HCT116 (cell line): ENCODE results near the gene AQP12B. TPM values are rescaled to one million over a fixed set of nuclear protein-coding genes. Genes with fewer than 3 reads are reported as not detected.

ENCODE experiments used
- ATAC-seq: fragments of 200-7000 bp; cut with Tn5 transposase; 2 replicates; pipeline ENCODE4 v1.9.1; 2020; ENCODE audit warnings: mild to moderate bottlenecking, moderate library complexity
- BruUV-seq: library from RNA; stranded (reverse); fragments of 400-500 nt; replicated peaks from 2 replicates; lab custom pipeline; 2021; lab: Mats Ljungman, UMichigan
- CTCF ChIA-PET: fragments of 300-600 bp; sonication (Branson Sonifier 250); formaldehyde crosslinking; loops from one replicate; lab custom pipeline; 2021; ENCODE audit warnings: antibody characterized with exemption; lab: Charles Lee
- POLR2A ChIA-PET: fragments of 300-600, 350-600 bp; sonication (Branson Sonifier 250); formaldehyde crosslinking; loops from one replicate; lab custom pipeline; 2021; ENCODE audit warnings: antibody characterized with exemption; lab: Charles Lee
- RAD21 ChIA-PET, 2 experiments: fragments of 300-600 bp; sonication (Branson Sonifier 250); formaldehyde crosslinking; loops; one replicate each; lab custom pipeline; 2023; ENCODE audit warnings: low total read pairs in 2 of 2; ENCODE audit not compliant: uncharacterized antibody in 2 of 2, unreplicated experiment in 2 of 2, low non-redundant PET in 1 of 2; lab: Charles Lee
- DNase-seq: peaks from one replicate; pipeline ENCODE4 v3.0.0-alpha.2; 2010; ENCODE audit warnings: low read depth, low spot score
- H2AFZ ChIP-seq: fragments of 200-600 bp; shearing (Covaris generic), sonication (generic); 2 replicates; pipeline ENCODE4 v1.6.1; 2017; ENCODE audit warnings: low read depth, mixed run types, mixed read lengths, antibody characterized with exemption, low read length; ENCODE audit not compliant: poor library complexity, severe bottlenecking
- H3K27ac ChIP-seq: 2 replicates; pipeline ENCODE4 v1.5.1; 2012; ENCODE audit warnings: low read depth, low read length
- H3K27me3 ChIP-seq: fragments of 200-600 bp; sonication (generic); 2 replicates; pipeline ENCODE4 v1.6.1; 2016; ENCODE audit warnings: mixed run types, low read length, mixed read lengths; ENCODE audit not compliant: insufficient read depth
- H3K36me3 ChIP-seq, 2 experiments: fragments of 200-500 bp in 1 of 2; fragments of 200-600 bp in 1 of 2; sonication (Bioruptor generic) in 1 of 2; sonication (generic) in 1 of 2; 2 replicates each; pipeline versions ENCODE4 v1.5.1 to v1.6.1; 2014 to 2016; ENCODE audit warnings: low read length in 2 of 2, inconsistent platforms in 1 of 2, mixed read lengths in 1 of 2, mixed run types in 1 of 2; ENCODE audit not compliant: insufficient read depth in 2 of 2, control insufficient read depth in 1 of 2
- H3K4me1 ChIP-seq, 2 experiments: fragments of 200-600 bp in 1 of 2; sonication (generic) in 1 of 2; 2 replicates each; pipeline versions ENCODE4 v1.5.1 to v1.6.1; 2012 to 2017; ENCODE audit warnings: low read length in 2 of 2, inconsistent platforms in 1 of 2, mild to moderate bottlenecking in 1 of 2, mixed read lengths in 1 of 2, mixed run types in 1 of 2, moderate library complexity in 1 of 2; ENCODE audit not compliant: insufficient read depth in 2 of 2, control insufficient read depth in 1 of 2
- H3K4me2 ChIP-seq: fragments of 200-600 bp; sonication (generic); 2 replicates; pipeline ENCODE4 v1.6.1; 2017; ENCODE audit warnings: mixed run types, low read length, mixed read lengths
- H3K4me3 ChIP-seq, 2 experiments: fragments of 200-600 bp in 1 of 2; sonication (generic) in 1 of 2; replicated peaks in 1 of 2; 2 replicates each; pipeline ENCODE4 v1.5.1; 2011 to 2016; ENCODE audit warnings: low read length in 2 of 2, control low read depth in 1 of 2, low read depth in 1 of 2, mild to moderate bottlenecking in 1 of 2, mixed read lengths in 1 of 2, mixed run types in 1 of 2
- H3K79me2 ChIP-seq: fragments of 200-600 bp; sonication (generic); 2 replicates; pipeline ENCODE4 v1.6.1; 2017; ENCODE audit warnings: mild to moderate bottlenecking, mixed run types, low read length, moderate library complexity, mixed read lengths; ENCODE audit not compliant: insufficient read depth
- H3K9ac ChIP-seq: fragments of 200-600 bp; sonication (generic); 2 replicates; pipeline ENCODE4 v1.6.1; 2016; ENCODE audit warnings: low read length, mixed read lengths
- H3K9me2 ChIP-seq: fragments of 200-600 bp; sonication (generic), shearing (Covaris generic); 2 replicates; pipeline ENCODE4 v1.6.1; 2017; ENCODE audit warnings: mixed run types, mild to moderate bottlenecking, moderate library complexity; ENCODE audit not compliant: insufficient read depth
- H3K9me3 ChIP-seq, 2 experiments: fragments of 200-500 bp in 1 of 2; fragments of 200-600 bp in 1 of 2; sonication (Bioruptor generic) in 1 of 2; sonication (generic) in 1 of 2; 2 replicates each; pipeline ENCODE4 v1.6.1; 2014 to 2017; ENCODE audit warnings: low read length in 2 of 2, mixed read lengths in 2 of 2, inconsistent platforms in 1 of 2, low read depth in 1 of 2, mild to moderate bottlenecking in 1 of 2, mixed run types in 1 of 2, moderate library complexity in 1 of 2; ENCODE audit not compliant: control insufficient read depth in 1 of 2, insufficient read depth in 1 of 2
- H4K20me1 ChIP-seq: fragments of 200-600 bp; sonication (generic), shearing (Covaris generic); 2 replicates; pipeline ENCODE4 v1.6.1; 2017; ENCODE audit warnings: mixed run types, mild to moderate bottlenecking, moderate library complexity; ENCODE audit not compliant: insufficient read depth
- ATF3 ChIP-seq: IDR thresholded peaks from 2 replicates; pipeline ENCODE4 v1.6.1; 2012
- REST ChIP-seq: IDR thresholded peaks from 2 replicates; pipeline ENCODE4 v1.6.1; 2012; ENCODE audit warnings: low read depth
- SRF ChIP-seq: IDR thresholded peaks from 2 replicates; pipeline ENCODE4 v1.6.1; 2012; ENCODE audit warnings: low read depth
- ZNF274 ChIP-seq: fragments of 200-500 bp; sonication (Bioruptor generic); IDR thresholded peaks from 2 replicates; pipeline ENCODE4 v1.6.1; 2014; ENCODE audit warnings: mild to moderate bottlenecking, low read depth, low read length, inconsistent platforms
- intact Hi-C: fragments of 100-400 bp; cut with micrococcal nuclease; formaldehyde crosslinking; loops from 2 replicates; pipeline ENCODE4 v1.10.0; 2022
- total RNA-seq: library from RNA; stranded (reverse); gene quantifications from one replicate; pipeline ENCODE4 v1.2.1, GENCODE V29; 2021; ENCODE audit not compliant: unreplicated experiment
- TF ChIP-seq, protein P1 (sequence below), 3 experiments: fragments of 200-600 bp in 1 of 3; sonication (generic) in 1 of 3; IDR thresholded peaks in 2 of 3; conservative IDR thresholded peaks in 1 of 3; 2 replicates each; pipeline ENCODE4 v1.5.1; 2012 to 2017; ENCODE audit warnings: low read depth in 2 of 3, low read length in 2 of 3, antibody characterized with exemption in 1 of 3, borderline replicate concordance in 1 of 3, control low read depth in 1 of 3, mild to moderate bottlenecking in 1 of 3, mixed read lengths in 1 of 3, mixed run types in 1 of 3, moderate library complexity in 1 of 3; ENCODE audit not compliant: insufficient read depth in 1 of 3

Gene AQP12B
- total RNA-seq, 1 experiment from 2014 or later = not detected

GRCh38 chr2:240688553-240688919 lies 5.9 kb upstream of the AQP12B start:
- H3K4me2 ChIP-seq = no peak overlapping the region
- intact Hi-C loops = no loop called here
- no peaks in the 10 kb centered on the region for H3K36me3 ChIP-seq
- H3K9me3 ChIP-seq = no peaks in the 10 kb centered on the region
- BruUV-seq = no TSS peak
- no peaks in the 10 kb centered on the region for H3K27me3 ChIP-seq
- no peak for ATAC-seq
- POLR2A ChIA-PET = no interaction called here
- TF ChIP-seq SRF = no peak
- TF ChIP-seq ZNF274 = no peak
- TF ChIP-seq, protein P1, sequence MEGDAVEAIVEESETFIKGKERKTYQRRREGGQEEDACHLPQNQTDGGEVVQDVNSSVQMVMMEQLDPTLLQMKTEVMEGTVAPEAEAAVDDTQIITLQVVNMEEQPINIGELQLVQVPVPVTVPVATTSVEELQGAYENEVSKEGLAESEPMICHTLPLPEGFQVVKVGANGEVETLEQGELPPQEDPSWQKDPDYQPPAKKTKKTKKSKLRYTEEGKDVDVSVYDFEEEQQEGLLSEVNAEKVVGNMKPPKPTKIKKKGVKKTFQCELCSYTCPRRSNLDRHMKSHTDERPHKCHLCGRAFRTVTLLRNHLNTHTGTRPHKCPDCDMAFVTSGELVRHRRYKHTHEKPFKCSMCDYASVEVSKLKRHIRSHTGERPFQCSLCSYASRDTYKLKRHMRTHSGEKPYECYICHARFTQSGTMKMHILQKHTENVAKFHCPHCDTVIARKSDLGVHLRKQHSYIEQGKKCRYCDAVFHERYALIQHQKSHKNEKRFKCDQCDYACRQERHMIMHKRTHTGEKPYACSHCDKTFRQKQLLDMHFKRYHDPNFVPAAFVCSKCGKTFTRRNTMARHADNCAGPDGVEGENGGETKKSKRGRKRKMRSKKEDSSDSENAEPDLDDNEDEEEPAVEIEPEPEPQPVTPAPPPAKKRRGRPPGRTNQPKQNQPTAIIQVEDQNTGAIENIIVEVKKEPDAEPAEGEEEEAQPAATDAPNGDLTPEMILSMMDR (IDR thresholded peaks at IDR 0.05 in 2 of 3, conservative IDR thresholded peaks at IDR 0.05 in 1 of 3; ENCODE audit: borderline replicate concordance in 1 of 3, insufficient read depth in 1 of 3, low read depth in 2 of 3, low read length in 2 of 3) = no peak
- TF ChIP-seq, all 23 proteins: peak for 0
- ChIA-PET RAD21 (no interaction called here), CTCF (no interaction called here)
- H3K9ac ChIP-seq = no peak overlapping the region
- no peak for DNase-seq
- H3K4me3 ChIP-seq = no peak overlapping the region
- H3K27ac ChIP-seq = no peak overlapping the region
- H3K4me1 ChIP-seq = no peaks in the 10 kb centered on the region
- H3K79me2 ChIP-seq = no peaks in the 10 kb centered on the region
- H4K20me1 ChIP-seq = no peaks in the 10 kb centered on the region
- no peak overlapping the region for H2AFZ ChIP-seq
- no peaks in the 10 kb centered on the region for H3K9me2 ChIP-seq

GRCh38 chr2:240687741-240688552 lies 5.3 kb upstream of the AQP12B start:
- CTCF ChIA-PET = no interaction called here
- POLR2A ChIA-PET = no interaction called here
- RAD21 ChIA-PET = no interaction called here
- no TSS peak for BruUV-seq
- H3K4me2 ChIP-seq = no peak overlapping the region
- DNase-seq = no peak
- no peak for TF ChIP-seq ATF3
- TF ChIP-seq REST = no peak
- TF ChIP-seq, all 23 proteins: peak for 0
- Histone ChIP-seq H4K20me1 (no peaks in the 10 kb centered on the region), H3K4me3 (no peak overlapping the region), H3K9me3 (no peaks in the 10 kb centered on the region), H3K4me1 (no peaks in the 10 kb centered on the region), H3K27me3 (no peaks in the 10 kb centered on the region), H3K27ac (no peak overlapping the region), H3K9ac (no peak overlapping the region), H3K79me2 (no peaks in the 10 kb centered on the region), H2AFZ (no peak overlapping the region), H3K9me2 (no peaks in the 10 kb centered on the region), H3K36me3 (no peaks in the 10 kb centered on the region)
- intact Hi-C loops = no loop called here
- no peak for ATAC-seq
